HL-60 (cell line): ENCODE data around the gene ARFGAP1.
A peak's percentile ranks its signal among the peaks of the same experiment; 100 is the strongest.

Source experiments
- DNase-seq, 2 experiments: peaks; one replicate each; pipeline ENCODE4 v3.0.0-alpha.2; 2010 to 2020; ENCODE audit warnings: low read depth in 1 of 2, low spot score in 1 of 2
- H3K27ac ChIP-seq: fragments of 250-450 bp; sonication (Bioruptor Pico); replicated peaks from 2 replicates; pipeline ENCODE4 v1.5.1; 2020; ENCODE audit warnings: mild to moderate bottlenecking, moderate library complexity
- H3K27me3 ChIP-seq: fragments of 250-450 bp; sonication (Bioruptor Pico); 2 replicates; pipeline ENCODE4 v1.5.1; 2021; ENCODE audit warnings: mild to moderate bottlenecking, moderate library complexity; ENCODE audit not compliant: insufficient read depth, poor library complexity, severe bottlenecking
- H3K4me3 ChIP-seq: replicated peaks from 2 replicates; pipeline ENCODE4 v1.5.1; 2011; ENCODE audit warnings: mild to moderate bottlenecking, control low read depth, low read length; ENCODE audit not compliant: insufficient read depth
- GABPA ChIP-seq: IDR thresholded peaks from 2 replicates; pipeline ENCODE4 v1.6.1; 2012; ENCODE audit warnings: low read depth
- POLR2AphosphoS5 ChIP-seq: IDR thresholded peaks from 2 replicates; pipeline ENCODE4 v1.6.1; 2012; ENCODE audit warnings: low read depth
- SPI1 ChIP-seq: IDR thresholded peaks from 2 replicates; pipeline ENCODE4 v1.6.1; 2012; ENCODE audit warnings: low read depth, mild to moderate bottlenecking, borderline replicate concordance
- TF ChIP-seq, protein P1 (sequence below): IDR thresholded peaks from one replicate; pipeline ENCODE4 v1.5.1; 2011; ENCODE audit warnings: low read length, control low read depth, inconsistent platforms; ENCODE audit not compliant: insufficient read depth
- TF ChIP-seq, protein P2 (sequence below): IDR thresholded peaks from 2 replicates; pipeline ENCODE4 v1.6.1; 2012; ENCODE audit warnings: low read depth; ENCODE audit not compliant: insufficient replicate concordance

ARFGAP1 gene

DNA sequence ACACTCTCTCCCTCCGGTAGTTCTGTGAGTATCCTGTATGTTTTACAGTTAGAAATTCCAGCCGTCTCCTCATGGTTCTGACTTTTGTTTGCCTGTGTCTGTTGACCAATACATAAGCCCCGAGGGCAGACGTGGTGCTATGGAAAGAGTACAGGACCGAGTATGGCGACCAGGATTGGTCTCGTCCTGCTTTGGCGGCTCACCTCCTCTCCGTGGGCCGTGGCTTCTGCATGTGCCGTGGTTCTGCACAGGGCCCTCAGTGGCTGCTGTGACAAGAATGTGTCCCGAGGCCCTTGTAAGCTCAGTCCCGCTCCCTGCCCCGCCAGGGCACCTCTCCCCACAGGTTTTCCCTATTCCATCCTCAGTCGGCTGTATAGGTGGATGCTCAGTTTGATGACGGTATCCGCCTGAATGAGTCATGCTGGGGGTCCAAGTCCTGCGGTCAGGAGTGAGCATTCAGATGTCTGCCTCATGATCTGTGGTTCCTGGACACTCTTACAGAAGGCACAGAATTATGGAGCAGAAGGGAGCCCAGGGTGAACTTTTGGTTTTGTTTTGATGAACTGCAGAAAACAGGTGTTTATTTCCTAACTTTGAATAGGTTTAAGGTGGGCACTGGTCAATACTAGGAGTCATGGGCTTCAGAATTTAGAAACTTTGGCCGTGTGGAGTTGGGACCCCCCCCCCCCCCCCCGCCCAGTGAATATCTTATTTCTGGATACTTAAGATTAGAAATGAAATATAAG is 1.2 kb downstream of the ARFGAP1 start:
- H3K27ac ChIP-seq = peak overlapping the region; percentile 60
- no peak for DNase-seq
- no peaks in the 10 kb centered on the region for H3K27me3 ChIP-seq
- peak overlapping the region; percentile 92 for H3K4me3 ChIP-seq
- no peak for TF ChIP-seq SPI1
- TF ChIP-seq, protein P1, sequence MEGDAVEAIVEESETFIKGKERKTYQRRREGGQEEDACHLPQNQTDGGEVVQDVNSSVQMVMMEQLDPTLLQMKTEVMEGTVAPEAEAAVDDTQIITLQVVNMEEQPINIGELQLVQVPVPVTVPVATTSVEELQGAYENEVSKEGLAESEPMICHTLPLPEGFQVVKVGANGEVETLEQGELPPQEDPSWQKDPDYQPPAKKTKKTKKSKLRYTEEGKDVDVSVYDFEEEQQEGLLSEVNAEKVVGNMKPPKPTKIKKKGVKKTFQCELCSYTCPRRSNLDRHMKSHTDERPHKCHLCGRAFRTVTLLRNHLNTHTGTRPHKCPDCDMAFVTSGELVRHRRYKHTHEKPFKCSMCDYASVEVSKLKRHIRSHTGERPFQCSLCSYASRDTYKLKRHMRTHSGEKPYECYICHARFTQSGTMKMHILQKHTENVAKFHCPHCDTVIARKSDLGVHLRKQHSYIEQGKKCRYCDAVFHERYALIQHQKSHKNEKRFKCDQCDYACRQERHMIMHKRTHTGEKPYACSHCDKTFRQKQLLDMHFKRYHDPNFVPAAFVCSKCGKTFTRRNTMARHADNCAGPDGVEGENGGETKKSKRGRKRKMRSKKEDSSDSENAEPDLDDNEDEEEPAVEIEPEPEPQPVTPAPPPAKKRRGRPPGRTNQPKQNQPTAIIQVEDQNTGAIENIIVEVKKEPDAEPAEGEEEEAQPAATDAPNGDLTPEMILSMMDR = no peak
- TF ChIP-seq, protein P2, sequence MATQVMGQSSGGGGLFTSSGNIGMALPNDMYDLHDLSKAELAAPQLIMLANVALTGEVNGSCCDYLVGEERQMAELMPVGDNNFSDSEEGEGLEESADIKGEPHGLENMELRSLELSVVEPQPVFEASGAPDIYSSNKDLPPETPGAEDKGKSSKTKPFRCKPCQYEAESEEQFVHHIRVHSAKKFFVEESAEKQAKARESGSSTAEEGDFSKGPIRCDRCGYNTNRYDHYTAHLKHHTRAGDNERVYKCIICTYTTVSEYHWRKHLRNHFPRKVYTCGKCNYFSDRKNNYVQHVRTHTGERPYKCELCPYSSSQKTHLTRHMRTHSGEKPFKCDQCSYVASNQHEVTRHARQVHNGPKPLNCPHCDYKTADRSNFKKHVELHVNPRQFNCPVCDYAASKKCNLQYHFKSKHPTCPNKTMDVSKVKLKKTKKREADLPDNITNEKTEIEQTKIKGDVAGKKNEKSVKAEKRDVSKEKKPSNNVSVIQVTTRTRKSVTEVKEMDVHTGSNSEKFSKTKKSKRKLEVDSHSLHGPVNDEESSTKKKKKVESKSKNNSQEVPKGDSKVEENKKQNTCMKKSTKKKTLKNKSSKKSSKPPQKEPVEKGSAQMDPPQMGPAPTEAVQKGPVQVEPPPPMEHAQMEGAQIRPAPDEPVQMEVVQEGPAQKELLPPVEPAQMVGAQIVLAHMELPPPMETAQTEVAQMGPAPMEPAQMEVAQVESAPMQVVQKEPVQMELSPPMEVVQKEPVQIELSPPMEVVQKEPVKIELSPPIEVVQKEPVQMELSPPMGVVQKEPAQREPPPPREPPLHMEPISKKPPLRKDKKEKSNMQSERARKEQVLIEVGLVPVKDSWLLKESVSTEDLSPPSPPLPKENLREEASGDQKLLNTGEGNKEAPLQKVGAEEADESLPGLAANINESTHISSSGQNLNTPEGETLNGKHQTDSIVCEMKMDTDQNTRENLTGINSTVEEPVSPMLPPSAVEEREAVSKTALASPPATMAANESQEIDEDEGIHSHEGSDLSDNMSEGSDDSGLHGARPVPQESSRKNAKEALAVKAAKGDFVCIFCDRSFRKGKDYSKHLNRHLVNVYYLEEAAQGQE = no peak
- TF ChIP-seq GABPA = no peak
- no peak for TF ChIP-seq POLR2AphosphoS5

DNA sequence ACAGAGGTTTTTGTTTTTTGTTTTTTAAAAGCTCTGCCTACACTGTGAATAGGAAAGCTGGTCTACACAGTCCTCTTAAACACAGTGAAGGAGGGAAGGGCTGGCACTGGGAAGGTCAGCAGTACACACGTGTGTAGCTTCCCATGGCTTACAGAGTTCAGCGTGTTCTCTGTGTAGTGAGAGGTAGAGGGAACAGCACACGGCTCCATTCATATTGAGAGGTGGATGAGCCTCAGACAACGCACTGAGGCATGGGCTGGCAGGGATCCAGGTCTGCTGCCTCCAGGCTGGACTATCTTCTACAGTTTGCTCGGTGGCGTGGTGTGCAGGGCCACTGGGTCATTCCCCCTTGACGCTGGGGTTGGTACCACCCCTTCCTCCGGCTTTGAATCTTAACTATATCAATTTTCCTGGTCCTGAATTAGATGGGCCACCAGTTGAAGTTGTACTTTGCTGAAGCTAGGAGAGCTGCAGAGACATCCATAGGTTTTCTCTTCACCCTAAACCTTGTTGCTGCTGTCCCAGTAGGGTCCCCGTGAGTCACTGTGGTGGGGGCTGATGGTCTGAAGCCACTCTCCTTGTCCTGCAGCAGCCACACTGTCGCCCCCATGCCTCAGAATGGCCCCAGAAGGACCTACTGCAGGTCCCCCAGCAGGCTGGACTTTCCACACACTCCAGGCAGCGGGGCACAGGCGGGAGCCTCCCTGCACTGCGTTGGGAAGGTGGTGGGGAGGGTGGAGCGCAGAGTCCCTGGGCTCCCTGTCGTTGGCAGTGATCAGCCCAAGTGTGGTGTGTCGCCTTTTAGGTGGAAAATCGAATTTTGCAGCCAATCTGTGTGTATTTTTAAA is 2.0 kb downstream of the ARFGAP1 start:
- Histone ChIP-seq H3K27me3 (no peaks in the 10 kb centered on the region), H3K4me3 (no peak overlapping the region), H3K27ac (no peak overlapping the region)
- no peak for DNase-seq
- TF ChIP-seq SPI1 (no peak), POLR2AphosphoS5 (no peak), GABPA (no peak)
- TF ChIP-seq, protein P2 = no peak
- TF ChIP-seq, protein P1 = no peak

DNA sequence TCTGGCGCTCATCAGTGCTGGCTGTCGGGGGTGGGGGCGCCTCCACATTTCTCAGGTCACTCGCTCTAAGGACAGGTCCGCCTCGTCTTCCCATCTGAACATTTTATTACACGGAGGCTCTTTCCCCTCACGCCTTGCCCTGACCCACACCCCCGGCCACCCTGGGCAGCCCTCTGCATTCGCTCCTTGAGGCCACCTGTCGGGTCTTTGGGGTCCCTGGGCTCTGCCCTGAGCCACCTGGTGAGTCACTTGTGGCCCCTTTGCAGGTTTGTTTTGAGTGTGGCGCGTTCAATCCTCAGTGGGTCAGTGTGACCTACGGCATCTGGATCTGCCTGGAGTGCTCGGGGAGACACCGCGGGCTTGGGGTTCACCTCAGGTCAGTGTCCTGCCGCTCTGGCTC is 3.2 kb downstream of the ARFGAP1 start:
- H3K27ac ChIP-seq = no peak overlapping the region
- DNase-seq = no peak
- H3K27me3 ChIP-seq = no peaks in the 10 kb centered on the region
- TF ChIP-seq, protein P1 = no peak
- TF ChIP-seq GABPA (no peak), SPI1 (no peak), POLR2AphosphoS5 (no peak)
- TF ChIP-seq, protein P2 = no peak
- H3K4me3 ChIP-seq = no peak overlapping the region
